CD4-positive, alpha-beta T cell (primary cell): Measurements from ENCODE around the gene ZBTB46. TPM values are rescaled to one million over a fixed set of nuclear protein-coding genes. Genes with fewer than 3 reads are reported as not detected.

Source experiments
- ATAC-seq: fragments of 200-7000 bp; cut with Tn5 transposase; one replicate; pipeline ENCODE4 v1.10.0; 2022; ENCODE audit warnings: mild to moderate bottlenecking; ENCODE audit not compliant: poor library complexity
- CTCF ChIA-PET: fragments of 350-600 bp; sonication (Branson Sonifier 250); formaldehyde crosslinking; loops from one replicate; lab custom pipeline; 2021; ENCODE audit warnings: antibody characterized with exemption, inconsistent platforms; lab: Charles Lee
- POLR2A ChIA-PET: fragments of 350-600 bp; sonication (Branson Sonifier 250); formaldehyde crosslinking; loops from one replicate; lab custom pipeline; 2021; ENCODE audit warnings: antibody characterized with exemption, inconsistent platforms; lab: Charles Lee
- DNase-seq, 14 experiments: peaks; one replicate each; pipeline ENCODE4 v3.0.0-alpha.2; 2013 to 2020; ENCODE audit warnings: mixed read lengths in 2 of 14
- H3K27ac ChIP-seq, 2 donors: one replicate each; pipeline versions ENCODE4 v1.5.1 to v1.7.0; 2013; ENCODE audit warnings: low read length in 2 of 2, low read depth in 1 of 2, mild to moderate bottlenecking in 1 of 2
- H3K27me3 ChIP-seq, 2 experiments: 1 replicate in 1 of 2; 2 replicates in 1 of 2; pipeline versions ENCODE4 v1.6.1 to v1.7.0; 2013; ENCODE audit warnings: low read length in 2 of 2, control low read depth in 1 of 2, mild to moderate bottlenecking in 1 of 2, moderate library complexity in 1 of 2; ENCODE audit not compliant: insufficient read depth in 2 of 2, control insufficient read depth in 1 of 2
- H3K36me3 ChIP-seq: one replicate; pipeline ENCODE4 v1.6.1; 2013; ENCODE audit warnings: low read length, control low read depth; ENCODE audit not compliant: insufficient read depth
- H3K4me1 ChIP-seq: one replicate; pipeline ENCODE4 v1.6.1; 2013; ENCODE audit warnings: low read length, control low read depth; ENCODE audit not compliant: insufficient read depth
- H3K4me3 ChIP-seq: one replicate; pipeline ENCODE4 v1.5.1; 2013; ENCODE audit warnings: mild to moderate bottlenecking, low read length, moderate library complexity
- H3K9me3 ChIP-seq, 2 experiments: 1 replicate in 1 of 2; 2 replicates in 1 of 2; pipeline versions ENCODE4 v1.6.1 to v1.7.0; 2013; ENCODE audit warnings: low read length in 2 of 2, mild to moderate bottlenecking in 2 of 2, control low read depth in 1 of 2, moderate library complexity in 1 of 2; ENCODE audit not compliant: control insufficient read depth in 1 of 2, insufficient read depth in 1 of 2
- H3K27ac Mint-ChIP-seq: one replicate; pipeline ENCODE4 v1.8.0; 2020; ENCODE audit warnings: mixed read lengths
- H3K27me3 Mint-ChIP-seq: one replicate; pipeline ENCODE4 v1.8.0; 2021; ENCODE audit warnings: mixed read lengths
- H3K36me3 Mint-ChIP-seq: one replicate; pipeline ENCODE4 v1.8.0; 2021; ENCODE audit warnings: low read depth, mixed read lengths
- H3K4me1 Mint-ChIP-seq: one replicate; pipeline ENCODE4 v1.8.0; 2021; ENCODE audit warnings: low read depth, mixed read lengths
- H3K4me3 Mint-ChIP-seq: one replicate; pipeline ENCODE4 v1.8.0; 2020; ENCODE audit warnings: mild to moderate bottlenecking, mixed read lengths
- H3K9me3 Mint-ChIP-seq: one replicate; pipeline ENCODE4 v1.8.0; 2020; ENCODE audit warnings: mixed read lengths
- CTCF ChIP-seq: fragments of 200-600 bp; IDR thresholded peaks from one replicate; pipeline ENCODE4 v1.8.0; 2022; ENCODE audit warnings: antibody characterized with exemption, mild to moderate bottlenecking
- intact Hi-C, 2 experiments: fragments of 100-400 bp; cut with DNase I in 1 of 2; cut with micrococcal nuclease in 1 of 2; formaldehyde crosslinking; loops; one replicate each; pipeline versions ENCODE4 v1.15.1 to v1.9.0; 2023 to 2025; cut with DNase I, micrococcal nuclease
- total RNA-seq, 174 experiments: library from RNA in 2 of 174; stranded (reverse) in 2 of 174; gene quantifications; one replicate each; pipeline ENCODE4 v1.2.3 and lab custom pipeline; 2021 to 2026

Gene ZBTB46
- total RNA-seq, 2 experiments from 2014 or later: 0.08 to 0.34 TPM

- no peak for TF ChIP-seq CTCF
- Histone ChIP-seq H3K36me3 (peaks cover 63% of the 10 kb centered on the region), H3K4me1 (peaks cover 56% of the 10 kb centered on the region), H3K4me3 (peak overlapping the region; percentile 92), H3K27me3 (no peaks in the 10 kb centered on the region), H3K9me3 (no peaks in the 10 kb centered on the region), H3K27ac (peak overlapping the region; percentile 34 to 53)
- intact Hi-C loops: loop anchor here in 1 of 2 experiments (5.0 to 10.0 kb wide), 2 partner anchors 44 to 84 kb away; partner anchors contain the start of genes RTEL1 and STMN3
- no peak for ATAC-seq
- H3K9me3 Mint-ChIP-seq: no peaks in the 10 kb centered on the region
- peak in 9 of 14 experiments; percentile 21 to 70 (median 42) for DNase-seq
- H3K27ac Mint-ChIP-seq: no peak overlapping the region
- peaks cover 28% of the 10 kb centered on the region for H3K36me3 Mint-ChIP-seq
- ChIA-PET POLR2A (interaction anchor here (1.0 to 9.9 kb wide), 13 partner anchors 11 to 242 kb away, joined by 3 to 168 read pairs (median 6); partner anchors contain the start of genes ARFRP1, PTK6 and ZGPAT), CTCF (interaction anchor here (0.9 to 6.3 kb wide), 4 partner anchors 31 to 126 kb away, joined by 3 to 44 read pairs (median 16); partner anchors contain the start of genes ARFRP1 and ZGPAT)
- no peaks in the 10 kb centered on the region for H3K27me3 Mint-ChIP-seq
- peak overlapping the region; percentile 74 for H3K4me3 Mint-ChIP-seq
- peaks cover 22% of the 10 kb centered on the region for H3K4me1 Mint-ChIP-seq
Observed at GRCh38 chr20:63738687-63739129, 92.4 kb downstream of the ZBTB46 start.

GRCh38 chr20:63737945-63738686 lies 92.9 kb downstream of the ZBTB46 start:
- no peaks in the 10 kb centered on the region for H3K27me3 Mint-ChIP-seq
- H3K9me3 Mint-ChIP-seq: no peaks in the 10 kb centered on the region
- H3K27ac Mint-ChIP-seq: no peak overlapping the region
- TF ChIP-seq CTCF: no peak
- Histone ChIP-seq H3K27ac (peak overlapping the region; percentile 34 to 83), H3K9me3 (no peaks in the 10 kb centered on the region), H3K27me3 (no peaks in the 10 kb centered on the region), H3K4me3 (peak overlapping the region; percentile 92), H3K36me3 (peaks cover 63% of the 10 kb centered on the region), H3K4me1 (peaks cover 61% of the 10 kb centered on the region)
- CTCF ChIA-PET: interaction anchor here (3.2 to 6.3 kb wide), 3 partner anchors 31 to 48 kb away, joined by 15 to 44 read pairs (median 17); partner anchors contain the start of genes ARFRP1 and ZGPAT
- ATAC-seq: peak; percentile 10
- H3K4me1 Mint-ChIP-seq: peaks cover 25% of the 10 kb centered on the region
- POLR2A ChIA-PET: interaction anchor here (0.6 to 9.9 kb wide), 12 partner anchors 10 to 242 kb away, joined by 4 to 168 read pairs (median 7); partner anchors contain the start of genes ARFRP1, PTK6, TPD52L2 and ZGPAT
- DNase-seq: peak in 7 of 14 experiments; percentile 33 to 70 (median 50)
- H3K4me3 Mint-ChIP-seq: peak overlapping the region; percentile 74
- peaks cover 26% of the 10 kb centered on the region for H3K36me3 Mint-ChIP-seq
- intact Hi-C loops: loop anchor here in 1 of 2 experiments (2.0 to 10.0 kb wide), 3 partner anchors 31 to 83 kb away; partner anchors contain the start of genes ARFRP1, RTEL1 and STMN3

- TF ChIP-seq CTCF: no peak
- H3K27me3 Mint-ChIP-seq: no peaks in the 10 kb centered on the region
- Histone ChIP-seq H3K36me3 (peaks cover 63% of the 10 kb centered on the region), H3K4me1 (peaks cover 63% of the 10 kb centered on the region), H3K9me3 (no peaks in the 10 kb centered on the region), H3K27me3 (no peaks in the 10 kb centered on the region), H3K27ac (peak overlapping the region in 1 of 2 donors; percentile 83), H3K4me3 (peak overlapping the region; percentile 92)
- DNase-seq (no peak), ATAC-seq (no peak)
- ChIA-PET CTCF (interaction anchor here (1.4 to 6.3 kb wide), 4 partner anchors 30 to 127 kb away, joined by 4 to 44 read pairs (median 16); partner anchors contain the start of genes ARFRP1 and ZGPAT), POLR2A (interaction anchor here (0.6 to 9.9 kb wide), 14 partner anchors 10 to 200 kb away, joined by 3 to 168 read pairs (median 10); partner anchors contain the start of genes ARFRP1, GMEB2, PTK6 and RTEL1)
- intact Hi-C loops: loop anchor here in 1 of 2 experiments (2.0 to 10.0 kb wide), 3 partner anchors 31 to 83 kb away; partner anchors contain the start of genes ARFRP1, RTEL1 and STMN3
- H3K36me3 Mint-ChIP-seq: peaks cover 26% of the 10 kb centered on the region
- H3K4me1 Mint-ChIP-seq: peaks cover 25% of the 10 kb centered on the region
- peak overlapping the region; percentile 91 for H3K4me3 Mint-ChIP-seq
- no peaks in the 10 kb centered on the region for H3K9me3 Mint-ChIP-seq
- H3K27ac Mint-ChIP-seq: peak overlapping the region; percentile 88
Observed at GRCh38 chr20:63737695-63737944, 93.4 kb downstream of the ZBTB46 start.
